HepG2 (cell line): Measurements from ENCODE around the gene UNC13D. TPM values are rescaled to one million over a fixed set of nuclear protein-coding genes. Genes with fewer than 3 reads are reported as not detected.

Experiments used
- FOSL2 ChIP-seq: sonication (generic); formaldehyde crosslinking; IDR thresholded peaks from 2 replicates; pipeline ENCODE4 v1.4.0; 2020; ENCODE audit warnings: missing genetic modification reagents
- FOXJ3 ChIP-seq: sonication (generic); formaldehyde crosslinking; IDR thresholded peaks from 2 replicates; pipeline ENCODE4 v1.4.0; 2020; ENCODE audit warnings: missing genetic modification reagents, mild to moderate bottlenecking, borderline replicate concordance
- HNF1A ChIP-seq, 2 experiments: sonication (generic) in 1 of 2; formaldehyde crosslinking in 1 of 2; IDR thresholded peaks; 2 replicates each; pipeline versions ENCODE4 v1.4.0 to v1.6.1; 2016 to 2020; ENCODE audit warnings: borderline replicate concordance in 1 of 2, low read depth in 1 of 2, mild to moderate bottlenecking in 1 of 2, missing genetic modification reagents in 1 of 2
- MTF2 ChIP-seq: sonication (generic); formaldehyde crosslinking; IDR thresholded peaks from 2 replicates; pipeline ENCODE4 v1.5.0; 2020; ENCODE audit warnings: missing genetic modification reagents, borderline replicate concordance
- MXD4 ChIP-seq: IDR thresholded peaks from 2 replicates; pipeline ENCODE4 v1.6.1; 2016; ENCODE audit warnings: mild to moderate bottlenecking, missing biosample characterization, missing genetic modification reagents
- MYNN ChIP-seq: sonication (generic); formaldehyde crosslinking; IDR thresholded peaks from 2 replicates; pipeline ENCODE4 v1.4.0; 2020; ENCODE audit warnings: mild to moderate bottlenecking, low read depth, missing genetic modification reagents
- ZKSCAN8 ChIP-seq: IDR thresholded peaks from 2 replicates; pipeline ENCODE4 v1.6.1; 2016; ENCODE audit warnings: borderline replicate concordance, missing genetic modification reagents, missing compliant biosample characterization
- ZNF101 ChIP-seq: sonication (generic); formaldehyde crosslinking; IDR thresholded peaks from 2 replicates; pipeline ENCODE4 v1.4.0; 2020; ENCODE audit warnings: mild to moderate bottlenecking, low read depth, missing genetic modification reagents, borderline replicate concordance
- ZNF333 ChIP-seq: sonication (generic); formaldehyde crosslinking; IDR thresholded peaks from 2 replicates; pipeline ENCODE4 v1.4.0; 2020; ENCODE audit warnings: mild to moderate bottlenecking, missing genetic modification reagents, borderline replicate concordance
- ZNF713 ChIP-seq: sonication (generic); formaldehyde crosslinking; IDR thresholded peaks from 2 replicates; pipeline ENCODE4 v1.4.0; 2020; ENCODE audit warnings: mild to moderate bottlenecking, missing genetic modification reagents
- polyA plus RNA-seq, 8 experiments: library from polyadenylated mRNA; depleted of rRNA in 3 of 8; stranded (reverse) in 7 of 8; unstranded in 1 of 8; fragments of >200 nt; fragmentation: Illumina TruSeq in 4 of 8; extraction: Trizol in 4 of 8; gene quantifications; 2 replicates each; pipeline versions ENCODE4 v1.2.1 to v1.2.3, GENCODE V29; 2011 to 2016; ENCODE audit warnings: low read depth in 4 of 8, missing spikeins in 1 of 8, mixed read lengths in 1 of 8; ENCODE audit not compliant: insufficient read depth in 1 of 8
- total RNA-seq, 5 experiments: library from RNA; depleted of rRNA; stranded (reverse); fragments of >200 nt; fragmentation: Illumina TruSeq; extraction: Trizol; gene quantifications; 2 replicates each; pipeline ENCODE4 v1.2.3, GENCODE V29; 2016; ENCODE audit warnings: low read depth in 1 of 5
- TF ChIP-seq, protein P1 (sequence below): sonication (generic); formaldehyde crosslinking; IDR thresholded peaks from 2 replicates; pipeline ENCODE4 v1.5.0; 2020; ENCODE audit warnings: missing genetic modification reagents
- TF ChIP-seq, protein P2 (sequence below): IDR thresholded peaks from 2 replicates; pipeline ENCODE4 v1.6.1; 2016
- TF ChIP-seq, protein P3 (sequence below): sonication (generic); formaldehyde crosslinking; conservative IDR thresholded peaks from 2 replicates; pipeline ENCODE4 v1.8.0; 2022; ENCODE audit warnings: missing genetic modification reagents
- TF ChIP-seq, protein P4 (sequence below): sonication (generic); formaldehyde crosslinking; IDR thresholded peaks from 2 replicates; pipeline ENCODE4 v1.4.0; 2020; ENCODE audit warnings: missing genetic modification reagents, borderline replicate concordance

Gene UNC13D
- total and polyA plus RNA-seq, 2 of the 13 experiments (the other 11 are each of a cell fraction or from before 2014, with no cell fraction given): 29.7 to 42.7 TPM

DNA sequence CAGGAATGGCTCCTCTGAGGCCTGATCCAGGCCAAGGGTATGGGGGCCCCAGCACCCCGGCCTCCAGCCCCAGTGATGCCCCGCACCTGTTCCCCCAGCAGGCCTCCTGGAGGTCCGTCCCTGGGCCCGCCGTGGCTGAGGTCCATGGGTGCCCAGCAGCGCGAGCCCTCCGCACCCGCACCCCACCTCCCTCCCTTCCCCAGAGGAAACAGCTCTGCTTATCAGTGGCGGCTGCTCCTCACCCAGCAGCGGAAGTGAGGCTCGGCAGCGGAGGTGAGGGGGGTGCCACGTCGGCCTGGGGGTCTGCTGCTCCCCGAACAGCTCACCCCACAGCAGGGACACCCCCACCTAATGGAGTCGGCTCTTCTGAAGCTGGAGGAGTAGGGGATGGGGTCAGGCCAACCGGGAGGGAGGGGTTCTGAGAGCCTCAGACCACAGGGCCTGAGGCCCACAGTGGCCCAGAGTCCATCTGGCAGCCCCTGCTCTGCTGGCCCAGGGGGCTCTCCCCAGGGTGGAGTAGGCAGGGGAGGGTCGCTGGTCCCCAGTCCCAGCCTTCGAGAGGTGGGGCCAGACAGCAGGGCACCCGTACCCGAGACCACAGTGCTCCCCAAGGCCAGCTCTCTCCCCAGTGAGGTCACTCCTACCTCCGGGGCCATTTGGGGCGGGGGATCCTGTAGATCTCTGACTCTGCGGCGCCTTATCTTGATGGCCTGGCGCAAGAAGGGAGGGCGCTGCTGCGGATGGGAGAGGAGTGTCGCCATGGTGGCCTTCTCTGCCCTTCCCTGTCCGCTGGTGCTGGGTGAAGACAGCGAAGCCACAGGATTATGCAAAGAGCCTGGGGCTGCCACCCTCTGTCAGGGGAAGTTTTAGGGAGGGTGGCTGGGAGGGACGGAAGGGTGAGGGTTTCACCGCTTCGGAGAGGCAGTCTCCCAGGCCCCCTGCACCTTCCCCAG is at the start of gene UNC13D (continued):
- TF ChIP-seq, protein P1, sequence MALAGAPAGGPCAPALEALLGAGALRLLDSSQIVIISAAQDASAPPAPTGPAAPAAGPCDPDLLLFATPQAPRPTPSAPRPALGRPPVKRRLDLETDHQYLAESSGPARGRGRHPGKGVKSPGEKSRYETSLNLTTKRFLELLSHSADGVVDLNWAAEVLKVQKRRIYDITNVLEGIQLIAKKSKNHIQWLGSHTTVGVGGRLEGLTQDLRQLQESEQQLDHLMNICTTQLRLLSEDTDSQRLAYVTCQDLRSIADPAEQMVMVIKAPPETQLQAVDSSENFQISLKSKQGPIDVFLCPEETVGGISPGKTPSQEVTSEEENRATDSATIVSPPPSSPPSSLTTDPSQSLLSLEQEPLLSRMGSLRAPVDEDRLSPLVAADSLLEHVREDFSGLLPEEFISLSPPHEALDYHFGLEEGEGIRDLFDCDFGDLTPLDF (CRISPR knock-in tag): no peak
- TF ChIP-seq FOSL2: no peak
- TF ChIP-seq, protein P2, sequence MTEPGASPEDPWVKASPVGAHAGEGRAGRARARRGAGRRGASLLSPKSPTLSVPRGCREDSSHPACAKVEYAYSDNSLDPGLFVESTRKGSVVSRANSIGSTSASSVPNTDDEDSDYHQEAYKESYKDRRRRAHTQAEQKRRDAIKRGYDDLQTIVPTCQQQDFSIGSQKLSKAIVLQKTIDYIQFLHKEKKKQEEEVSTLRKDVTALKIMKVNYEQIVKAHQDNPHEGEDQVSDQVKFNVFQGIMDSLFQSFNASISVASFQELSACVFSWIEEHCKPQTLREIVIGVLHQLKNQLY: no peak
- TF ChIP-seq HNF1A (IDR thresholded peaks at IDR 0.05; ENCODE audit: low read depth): no peak
- 0 out of 2 replicates have a peak, but pooled peaks have one; percentile 29 for TF ChIP-seq HNF1A (CRISPR knock-in tag; IDR thresholded peaks at IDR 0.05; ENCODE audit: borderline replicate concordance)
- no peak for TF ChIP-seq MTF2 (CRISPR knock-in tag)
- peak; percentile 32; the same call in 1 of the 2 replicates for TF ChIP-seq ZNF713 (CRISPR knock-in tag)
- TF ChIP-seq, protein P3, sequence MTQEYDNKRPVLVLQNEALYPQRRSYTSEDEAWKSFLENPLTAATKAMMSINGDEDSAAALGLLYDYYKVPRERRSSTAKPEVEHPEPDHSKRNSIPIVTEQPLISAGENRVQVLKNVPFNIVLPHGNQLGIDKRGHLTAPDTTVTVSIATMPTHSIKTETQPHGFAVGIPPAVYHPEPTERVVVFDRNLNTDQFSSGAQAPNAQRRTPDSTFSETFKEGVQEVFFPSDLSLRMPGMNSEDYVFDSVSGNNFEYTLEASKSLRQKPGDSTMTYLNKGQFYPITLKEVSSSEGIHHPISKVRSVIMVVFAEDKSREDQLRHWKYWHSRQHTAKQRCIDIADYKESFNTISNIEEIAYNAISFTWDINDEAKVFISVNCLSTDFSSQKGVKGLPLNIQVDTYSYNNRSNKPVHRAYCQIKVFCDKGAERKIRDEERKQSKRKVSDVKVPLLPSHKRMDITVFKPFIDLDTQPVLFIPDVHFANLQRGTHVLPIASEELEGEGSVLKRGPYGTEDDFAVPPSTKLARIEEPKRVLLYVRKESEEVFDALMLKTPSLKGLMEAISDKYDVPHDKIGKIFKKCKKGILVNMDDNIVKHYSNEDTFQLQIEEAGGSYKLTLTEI (CRISPR knock-in tag): no peak
- no peak for TF ChIP-seq ZNF101 (CRISPR knock-in tag)
- TF ChIP-seq ZNF333: 0 out of 2 replicates have a peak, but pooled peaks have one; percentile 47
- TF ChIP-seq, protein P4, sequence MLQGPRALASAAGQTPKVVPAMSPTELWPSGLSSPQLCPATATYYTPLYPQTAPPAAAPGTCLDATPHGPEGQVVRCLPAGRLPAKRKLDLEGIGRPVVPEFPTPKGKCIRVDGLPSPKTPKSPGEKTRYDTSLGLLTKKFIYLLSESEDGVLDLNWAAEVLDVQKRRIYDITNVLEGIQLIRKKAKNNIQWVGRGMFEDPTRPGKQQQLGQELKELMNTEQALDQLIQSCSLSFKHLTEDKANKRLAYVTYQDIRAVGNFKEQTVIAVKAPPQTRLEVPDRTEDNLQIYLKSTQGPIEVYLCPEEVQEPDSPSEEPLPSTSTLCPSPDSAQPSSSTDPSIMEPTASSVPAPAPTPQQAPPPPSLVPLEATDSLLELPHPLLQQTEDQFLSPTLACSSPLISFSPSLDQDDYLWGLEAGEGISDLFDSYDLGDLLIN (CRISPR knock-in tag): no peak
- peak; percentile 49; the same call in 1 of the 2 replicates for TF ChIP-seq ZKSCAN8 (CRISPR knock-in tag)
- no peak; the same call in 1 of the 2 replicates for TF ChIP-seq MXD4 (CRISPR knock-in tag)
- no peak for TF ChIP-seq FOXJ3
- no peak for TF ChIP-seq MYNN (CRISPR knock-in tag)
